ENCODE measurements around the gene CCSER1.

The CCSER1 gene

DNA sequence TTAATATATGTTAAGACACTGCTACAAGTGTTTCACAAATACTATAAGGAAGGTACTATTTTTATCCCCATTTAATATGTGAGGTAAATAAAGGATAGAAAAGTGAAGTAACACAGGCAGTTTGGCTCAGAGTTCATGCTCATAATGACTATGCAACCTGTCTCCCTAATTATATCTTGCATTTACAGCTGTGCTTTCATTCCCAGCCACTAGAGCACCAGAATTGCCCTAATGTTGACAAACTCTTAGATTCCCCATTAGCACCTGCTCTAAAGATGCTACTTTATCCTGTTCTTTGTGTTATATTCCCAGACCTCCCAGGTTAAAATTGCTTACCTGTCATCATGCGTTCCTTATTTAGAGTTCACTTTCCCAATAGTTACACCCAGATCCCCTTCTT is 833.6 kb downstream of the CCSER1 start:
- Mint-ChIP-seq H3K27me3 (ENCODE audit: low read depth, poor library complexity) (no peaks in the 10 kb centered on the region), H3K9me3 (peaks cover 4% of the 10 kb centered on the region), H3K4me1 (peaks cover 23% of the 10 kb centered on the region), H3K4me3 (no peak overlapping the region), H3K27ac (no peak overlapping the region), H3K36me3 (ENCODE audit: low read depth) (no peaks in the 10 kb centered on the region)
- no peak for DNase-seq
- TF ChIP-seq, protein P1, sequence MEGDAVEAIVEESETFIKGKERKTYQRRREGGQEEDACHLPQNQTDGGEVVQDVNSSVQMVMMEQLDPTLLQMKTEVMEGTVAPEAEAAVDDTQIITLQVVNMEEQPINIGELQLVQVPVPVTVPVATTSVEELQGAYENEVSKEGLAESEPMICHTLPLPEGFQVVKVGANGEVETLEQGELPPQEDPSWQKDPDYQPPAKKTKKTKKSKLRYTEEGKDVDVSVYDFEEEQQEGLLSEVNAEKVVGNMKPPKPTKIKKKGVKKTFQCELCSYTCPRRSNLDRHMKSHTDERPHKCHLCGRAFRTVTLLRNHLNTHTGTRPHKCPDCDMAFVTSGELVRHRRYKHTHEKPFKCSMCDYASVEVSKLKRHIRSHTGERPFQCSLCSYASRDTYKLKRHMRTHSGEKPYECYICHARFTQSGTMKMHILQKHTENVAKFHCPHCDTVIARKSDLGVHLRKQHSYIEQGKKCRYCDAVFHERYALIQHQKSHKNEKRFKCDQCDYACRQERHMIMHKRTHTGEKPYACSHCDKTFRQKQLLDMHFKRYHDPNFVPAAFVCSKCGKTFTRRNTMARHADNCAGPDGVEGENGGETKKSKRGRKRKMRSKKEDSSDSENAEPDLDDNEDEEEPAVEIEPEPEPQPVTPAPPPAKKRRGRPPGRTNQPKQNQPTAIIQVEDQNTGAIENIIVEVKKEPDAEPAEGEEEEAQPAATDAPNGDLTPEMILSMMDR (IDR thresholded peaks at IDR 0.05), result no peak

DNA sequence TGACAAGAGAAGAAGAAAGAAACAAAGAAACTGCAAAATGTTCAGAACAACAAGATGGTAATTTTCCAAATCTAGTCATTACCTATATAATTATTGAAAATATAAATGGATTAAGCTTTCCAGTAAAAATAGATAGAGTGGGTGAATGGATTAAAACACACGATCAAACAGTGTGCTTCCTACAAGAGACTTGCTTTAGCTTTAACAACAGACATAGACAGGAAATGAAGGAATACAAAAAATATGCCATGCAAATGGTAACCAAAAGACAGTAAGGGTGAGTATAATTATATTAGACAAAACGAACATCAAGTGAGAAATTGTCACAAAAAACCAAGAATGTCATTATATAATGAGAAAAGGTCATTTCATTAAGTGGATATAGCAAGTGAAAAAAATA is 842.8 kb downstream of the CCSER1 start:
- no peak overlapping the region for H3K27ac Mint-ChIP-seq
- peaks cover 8% of the 10 kb centered on the region for H3K27me3 Mint-ChIP-seq (ENCODE audit: low read depth, poor library complexity)
- H3K9me3 Mint-ChIP-seq, result peaks cover 19% of the 10 kb centered on the region
- no peaks in the 10 kb centered on the region for H3K36me3 Mint-ChIP-seq (ENCODE audit: low read depth)
- no peak overlapping the region for H3K4me3 Mint-ChIP-seq
- TF ChIP-seq, protein P1 (IDR thresholded peaks at IDR 0.05), result no peak
- no peak for DNase-seq
- no peaks in the 10 kb centered on the region for H3K4me1 Mint-ChIP-seq

GRCh38 chr4:90977726-90978125 is 850.5 kb downstream of the CCSER1 start:
- peaks cover 4% of the 10 kb centered on the region for H3K9me3 Mint-ChIP-seq
- peaks cover 7% of the 10 kb centered on the region for H3K4me1 Mint-ChIP-seq

GRCh38 chr4:90979556-90979955 is 852.4 kb downstream of the CCSER1 start:
- TF ChIP-seq, protein P1 (IDR thresholded peaks at IDR 0.05), result no peak
- peaks cover 4% of the 10 kb centered on the region for H3K9me3 Mint-ChIP-seq
- H3K27ac Mint-ChIP-seq, result no peak overlapping the region
- H3K36me3 Mint-ChIP-seq (ENCODE audit: low read depth), result no peaks in the 10 kb centered on the region
- no peak overlapping the region for H3K4me3 Mint-ChIP-seq
- no peak for DNase-seq
- peaks cover 15% of the 10 kb centered on the region for H3K4me1 Mint-ChIP-seq
- no peaks in the 10 kb centered on the region for H3K27me3 Mint-ChIP-seq (ENCODE audit: low read depth, poor library complexity)

More at GRCh38 chr4:90977726-90978125, 850.5 kb downstream of the CCSER1 start:
- no peak for DNase-seq
- Mint-ChIP-seq H3K36me3 (ENCODE audit: low read depth) (no peaks in the 10 kb centered on the region), H3K4me3 (no peak overlapping the region), H3K27me3 (ENCODE audit: low read depth, poor library complexity) (no peaks in the 10 kb centered on the region), H3K27ac (no peak overlapping the region)
- TF ChIP-seq, protein P1 (IDR thresholded peaks at IDR 0.05), result no peak

- H3K27ac Mint-ChIP-seq, result peak overlapping the region; percentile 0
- H3K27me3 Mint-ChIP-seq (ENCODE audit: low read depth, poor library complexity), result no peaks in the 10 kb centered on the region
- DNase-seq, result no peak
- peaks cover 4% of the 10 kb centered on the region for H3K9me3 Mint-ChIP-seq
- peaks cover 21% of the 10 kb centered on the region for H3K4me1 Mint-ChIP-seq
- TF ChIP-seq, protein P1 (IDR thresholded peaks at IDR 0.05), result no peak
- no peaks in the 10 kb centered on the region for H3K36me3 Mint-ChIP-seq (ENCODE audit: low read depth)
- H3K4me3 Mint-ChIP-seq, result no peak overlapping the region
Measured at GRCh38 chr4:90982813-90983212, 855.6 kb downstream of the CCSER1 start.

GRCh38 chr4:90990284-90990683 is 863.1 kb downstream of the CCSER1 start:
- Mint-ChIP-seq H3K27me3 (ENCODE audit: low read depth, poor library complexity) (no peaks in the 10 kb centered on the region), H3K9me3 (no peaks in the 10 kb centered on the region), H3K36me3 (ENCODE audit: low read depth) (no peaks in the 10 kb centered on the region), H3K27ac (no peak overlapping the region), H3K4me3 (no peak overlapping the region), H3K4me1 (no peaks in the 10 kb centered on the region)
- no peak for DNase-seq
- TF ChIP-seq, protein P1 (IDR thresholded peaks at IDR 0.05), result no peak

All from nephron progenitor cell (in vitro differentiated cells).